HFFc6 (cell line): ENCODE measurements around the gene HOXD11. TPM values are rescaled to one million over a fixed set of nuclear protein-coding genes. Genes with fewer than 3 reads are reported as not detected.

Experiments used
- DNase-seq: peaks from one replicate; pipeline ENCODE4 v3.0.0-alpha.2; 2018
- H3K27ac Mint-ChIP-seq: 2 replicates; pipeline ENCODE4 v1.8.0; 2020; ENCODE audit warnings: mild to moderate bottlenecking, mixed read lengths
- H3K27me3 Mint-ChIP-seq: 2 replicates; pipeline ENCODE4 v1.8.0; 2021; ENCODE audit warnings: mild to moderate bottlenecking, moderate library complexity, mixed read lengths; ENCODE audit not compliant: insufficient read depth
- H3K36me3 Mint-ChIP-seq: 2 replicates; pipeline ENCODE4 v1.8.0; 2021; ENCODE audit warnings: low read depth, mixed read lengths
- H3K4me1 Mint-ChIP-seq: 2 replicates; pipeline ENCODE4 v1.8.0; 2020; ENCODE audit warnings: low read depth, mixed read lengths
- H3K4me3 Mint-ChIP-seq: 2 replicates; pipeline ENCODE4 v1.8.0; 2020; ENCODE audit warnings: mild to moderate bottlenecking, moderate library complexity, mixed read lengths
- H3K9me3 Mint-ChIP-seq: 2 replicates; pipeline ENCODE4 v1.8.0; 2020; ENCODE audit warnings: mild to moderate bottlenecking, mixed read lengths
- total RNA-seq, 6 experiments: library from RNA; stranded (reverse); fragmentation: NEBNext Ultra II Directional; extraction: Animal tissue kit (Norgen Biotek cat#: 25700); gene quantifications; 2 replicates in 1 of 6; 3 replicates in 5 of 6; pipeline ENCODE4 v1.2.3, GENCODE V29; 2021
- TF ChIP-seq, protein P1 (sequence below): fragments of 200-600 bp; sonication (generic); IDR thresholded peaks from 2 replicates; pipeline ENCODE4 v1.5.0; 2021; ENCODE audit warnings: antibody characterized with exemption, mild to moderate bottlenecking

Gene HOXD11
- total RNA-seq, 6 experiments from 2014 or later = 6.0 to 10.2 (median 7.6) TPM

DNA sequence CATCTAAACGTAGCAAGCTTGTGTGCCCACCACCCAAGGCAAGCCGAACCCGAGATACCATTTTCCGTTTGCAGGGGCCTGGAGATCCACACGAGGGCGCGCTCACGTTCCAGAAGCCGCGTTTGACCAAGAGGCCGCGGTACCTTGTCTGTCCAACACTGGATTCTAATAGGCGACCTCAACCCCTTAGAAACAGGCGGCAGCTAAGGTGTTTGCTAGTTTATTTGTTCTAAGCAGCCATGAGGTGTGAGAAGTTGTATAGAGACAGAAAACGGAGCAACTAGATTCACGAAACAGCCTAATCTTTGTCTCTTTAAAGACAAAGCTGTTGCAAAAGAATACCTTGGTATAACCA is 4.2 kb downstream of the HOXD11 start:
- no peaks in the 10 kb centered on the region for H3K9me3 Mint-ChIP-seq
- peaks cover 3% of the 10 kb centered on the region for H3K27me3 Mint-ChIP-seq
- no peak overlapping the region for H3K27ac Mint-ChIP-seq
- H3K4me1 Mint-ChIP-seq = peaks cover 11% of the 10 kb centered on the region
- no peak for DNase-seq
- TF ChIP-seq, protein P1, sequence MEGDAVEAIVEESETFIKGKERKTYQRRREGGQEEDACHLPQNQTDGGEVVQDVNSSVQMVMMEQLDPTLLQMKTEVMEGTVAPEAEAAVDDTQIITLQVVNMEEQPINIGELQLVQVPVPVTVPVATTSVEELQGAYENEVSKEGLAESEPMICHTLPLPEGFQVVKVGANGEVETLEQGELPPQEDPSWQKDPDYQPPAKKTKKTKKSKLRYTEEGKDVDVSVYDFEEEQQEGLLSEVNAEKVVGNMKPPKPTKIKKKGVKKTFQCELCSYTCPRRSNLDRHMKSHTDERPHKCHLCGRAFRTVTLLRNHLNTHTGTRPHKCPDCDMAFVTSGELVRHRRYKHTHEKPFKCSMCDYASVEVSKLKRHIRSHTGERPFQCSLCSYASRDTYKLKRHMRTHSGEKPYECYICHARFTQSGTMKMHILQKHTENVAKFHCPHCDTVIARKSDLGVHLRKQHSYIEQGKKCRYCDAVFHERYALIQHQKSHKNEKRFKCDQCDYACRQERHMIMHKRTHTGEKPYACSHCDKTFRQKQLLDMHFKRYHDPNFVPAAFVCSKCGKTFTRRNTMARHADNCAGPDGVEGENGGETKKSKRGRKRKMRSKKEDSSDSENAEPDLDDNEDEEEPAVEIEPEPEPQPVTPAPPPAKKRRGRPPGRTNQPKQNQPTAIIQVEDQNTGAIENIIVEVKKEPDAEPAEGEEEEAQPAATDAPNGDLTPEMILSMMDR = no peak
- H3K4me3 Mint-ChIP-seq = no peak overlapping the region
- peaks cover 6% of the 10 kb centered on the region for H3K36me3 Mint-ChIP-seq

DNA sequence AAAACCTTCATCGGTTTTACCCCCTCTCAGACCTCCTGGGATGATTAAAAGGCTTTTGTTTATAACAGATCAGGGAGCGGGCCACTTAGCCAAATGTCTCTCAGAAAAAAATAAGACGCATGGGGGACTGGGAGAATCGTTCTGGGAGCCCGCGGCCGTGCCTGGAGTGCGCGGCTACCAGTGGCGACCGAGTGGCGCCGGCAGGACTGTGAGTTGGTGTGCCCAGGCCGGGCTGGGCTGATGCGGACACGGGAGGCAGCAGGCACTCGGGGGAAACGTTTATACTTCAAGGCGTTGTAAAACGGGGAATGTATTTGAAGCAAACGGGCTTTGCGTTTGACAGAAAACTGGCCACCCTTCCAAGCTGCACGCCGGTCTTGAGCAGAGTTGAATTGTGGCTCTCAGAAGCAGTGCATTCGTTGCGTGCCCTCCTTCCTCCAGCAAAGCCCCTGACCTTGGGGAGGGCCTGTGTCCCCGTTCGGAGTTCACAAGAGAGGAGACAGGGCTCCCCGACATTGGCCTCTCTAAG is 4.8 kb downstream of the HOXD11 start:
- peaks cover 8% of the 10 kb centered on the region for H3K4me1 Mint-ChIP-seq
- no peaks in the 10 kb centered on the region for H3K9me3 Mint-ChIP-seq
- TF ChIP-seq, protein P1 = no peak
- peaks cover 3% of the 10 kb centered on the region for H3K27me3 Mint-ChIP-seq
- no peak overlapping the region for H3K4me3 Mint-ChIP-seq
- no peak for DNase-seq
- H3K36me3 Mint-ChIP-seq = peaks cover 11% of the 10 kb centered on the region
- H3K27ac Mint-ChIP-seq = no peak overlapping the region

DNA sequence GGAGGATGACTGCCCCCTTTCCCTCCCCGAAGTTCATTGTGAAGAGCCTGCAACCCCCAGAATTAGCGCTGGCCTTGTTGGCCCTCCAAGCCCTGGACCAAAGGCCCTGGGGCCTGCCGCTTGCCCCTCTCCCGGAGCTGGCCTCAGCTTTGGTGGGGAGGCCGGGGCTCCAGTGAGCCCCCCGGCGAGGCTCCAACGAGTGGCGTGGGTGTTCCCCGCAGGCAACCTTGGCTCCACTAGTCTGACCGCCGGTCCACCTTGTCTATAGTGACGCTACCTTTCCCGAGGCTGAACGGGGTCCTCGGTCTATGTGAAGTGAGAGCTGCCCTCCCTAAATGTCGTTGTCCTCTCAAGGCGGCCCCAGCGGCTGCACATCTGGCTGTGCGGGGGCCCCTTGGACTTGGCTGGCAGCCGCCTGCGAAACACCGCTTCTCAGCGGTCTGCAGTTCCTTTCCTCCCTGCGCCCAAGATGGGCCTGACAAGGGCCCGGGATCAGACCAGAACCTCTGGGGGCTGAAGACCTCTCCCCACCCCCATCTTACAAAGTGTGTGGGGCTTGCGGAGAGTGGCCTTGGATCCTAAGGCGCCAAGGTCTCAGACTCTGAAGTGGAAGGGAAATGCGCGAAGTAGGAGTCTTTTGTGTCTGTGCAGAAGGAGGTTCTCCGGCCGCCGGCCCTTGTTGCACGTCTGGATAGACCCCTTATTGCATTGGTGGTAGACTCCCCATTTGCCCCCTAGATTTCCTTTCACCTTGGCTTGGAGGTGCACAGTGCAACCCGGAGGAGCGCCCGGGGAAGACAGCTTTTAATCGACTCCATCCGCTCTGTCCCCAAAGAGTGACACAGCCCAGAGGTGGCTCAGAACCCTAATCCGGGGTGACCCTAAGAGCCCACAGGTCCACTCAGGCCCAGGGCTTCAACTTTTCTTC is 5.6 kb downstream of the HOXD11 start:
- H3K4me1 Mint-ChIP-seq = peaks cover 8% of the 10 kb centered on the region
- DNase-seq = no peak
- H3K27me3 Mint-ChIP-seq = no peaks in the 10 kb centered on the region; the same call in none of the 2 replicates
- H3K9me3 Mint-ChIP-seq = no peaks in the 10 kb centered on the region
- H3K36me3 Mint-ChIP-seq = peaks cover 13% of the 10 kb centered on the region
- H3K27ac Mint-ChIP-seq = no peak overlapping the region
- no peak overlapping the region for H3K4me3 Mint-ChIP-seq
- TF ChIP-seq, protein P1 = no peak

DNA sequence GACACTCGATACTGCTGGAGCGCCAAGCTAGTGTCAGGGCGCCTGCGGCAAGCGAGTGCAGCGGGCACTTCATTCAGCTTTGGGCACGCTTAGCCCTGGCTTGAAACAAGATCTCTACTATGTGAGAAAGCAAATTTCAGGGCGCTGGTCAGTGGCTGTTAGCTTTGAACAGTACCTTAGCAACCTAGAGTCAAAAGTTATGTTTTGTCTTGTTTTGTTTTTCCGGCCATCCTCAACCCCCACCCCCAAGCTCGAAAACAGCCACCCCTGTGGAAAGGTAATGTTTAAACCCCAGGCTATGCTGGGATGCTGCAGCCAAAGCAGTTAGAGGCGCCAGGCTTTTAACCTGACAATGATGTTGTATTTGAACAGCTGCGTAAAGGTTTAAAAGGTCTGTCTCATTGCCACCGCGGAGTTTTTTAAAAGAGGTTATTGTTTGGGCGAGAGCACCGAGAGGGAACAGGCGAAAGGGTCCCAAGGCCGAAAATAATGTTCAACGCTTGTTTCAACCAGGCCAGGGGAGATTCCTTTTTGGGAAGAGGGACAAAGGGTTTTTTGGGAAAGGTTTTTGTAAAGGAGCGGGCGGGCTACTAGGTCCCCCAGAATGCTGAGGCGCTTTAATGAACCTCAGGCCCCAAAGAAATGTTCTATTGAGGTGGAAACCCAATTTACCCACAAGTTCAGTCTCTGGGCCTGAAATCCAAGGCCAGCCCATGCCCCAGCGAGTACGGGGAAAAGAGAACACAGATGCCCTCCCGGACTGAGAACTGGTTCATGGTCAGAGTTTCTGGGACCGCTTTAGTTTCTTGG is 7.2 kb downstream of the HOXD11 start:
- H3K36me3 Mint-ChIP-seq = peaks cover 25% of the 10 kb centered on the region
- H3K27me3 Mint-ChIP-seq = no peaks in the 10 kb centered on the region; the same call in none of the 2 replicates

More for the DNA sequence above, 7.2 kb downstream of the HOXD11 start:
- Mint-ChIP-seq H3K4me3 (no peak overlapping the region), H3K4me1 (peaks cover 5% of the 10 kb centered on the region), H3K27ac (no peak overlapping the region), H3K9me3 (no peaks in the 10 kb centered on the region)
- TF ChIP-seq, protein P1 = no peak
- DNase-seq = no peak
